Calu3 (cell line): ENCODE results near the gene TEPSIN. TPM values are rescaled to one million over a fixed set of nuclear protein-coding genes. Genes with fewer than 3 reads are reported as not detected.

Experiments
- Bru-seq: library from RNA; stranded (reverse); fragments of 400-500 nt; gene quantifications from one replicate; lab custom pipeline; 2021; lab: Mats Ljungman, UMichigan
- BruChase-seq, 2 experiments: library from RNA; stranded (reverse); fragments of 400-500 nt; gene quantifications; one replicate each; lab custom pipeline; 2021; lab: Mats Ljungman, UMichigan
- BruUV-seq: library from RNA; stranded (reverse); fragments of 400-500 nt; replicated peaks from 2 replicates; lab custom pipeline; 2021; lab: Mats Ljungman, UMichigan
- CTCF ChIA-PET: fragments of 300-600 bp; sonication (Branson Sonifier 250); formaldehyde crosslinking; loops from one replicate; lab custom pipeline; 2022; ENCODE audit warnings: antibody characterized with exemption; lab: Charles Lee
- DNase-seq: peaks from one replicate; pipeline ENCODE4 v3.0.0; 2022
- H3K27ac Mint-ChIP-seq: one replicate; pipeline ENCODE4 v1.8.0; 2022; ENCODE audit warnings: mixed read lengths; ENCODE audit not compliant: unreplicated experiment
- H3K27me3 Mint-ChIP-seq: one replicate; pipeline ENCODE4 v1.8.0; 2022; ENCODE audit warnings: mixed read lengths; ENCODE audit not compliant: unreplicated experiment
- H3K36me3 Mint-ChIP-seq: one replicate; pipeline ENCODE4 v1.8.0; 2022; ENCODE audit warnings: mild to moderate bottlenecking, moderate library complexity, mixed read lengths; ENCODE audit not compliant: insufficient read depth, unreplicated experiment
- H3K4me1 Mint-ChIP-seq: one replicate; pipeline ENCODE4 v1.8.0; 2022; ENCODE audit warnings: mild to moderate bottlenecking, low read depth, mixed read lengths; ENCODE audit not compliant: unreplicated experiment
- H3K4me3 Mint-ChIP-seq: one replicate; pipeline ENCODE4 v1.8.0; 2022; ENCODE audit warnings: mild to moderate bottlenecking, low read depth, moderate library complexity, mixed read lengths; ENCODE audit not compliant: unreplicated experiment
- H3K9me3 Mint-ChIP-seq: one replicate; pipeline ENCODE4 v1.8.0; 2022; ENCODE audit warnings: low read depth, mixed read lengths; ENCODE audit not compliant: unreplicated experiment
- intact Hi-C: fragments of 100-400 bp; cut with micrococcal nuclease; formaldehyde crosslinking; loops from one replicate; pipeline ENCODE4 v1.10.0; 2022; ENCODE audit not compliant: unreplicated experiment
- long read RNA-seq: library from polyadenylated mRNA; stranded (forward); transcript quantifications from one replicate; pipeline ENCODE4 v2.0.0, GENCODE V29; 2022
- total RNA-seq: library from RNA; stranded (reverse); gene quantifications from 2 replicates; pipeline ENCODE4 v1.2.3, GENCODE V29; 2022
- TF ChIP-seq, protein P1 (sequence below): fragments of 200-600 bp; IDR thresholded peaks from one replicate; pipeline ENCODE4 v1.8.0; 2022; ENCODE audit warnings: antibody characterized with exemption; ENCODE audit not compliant: unreplicated experiment

TEPSIN gene, protein sequence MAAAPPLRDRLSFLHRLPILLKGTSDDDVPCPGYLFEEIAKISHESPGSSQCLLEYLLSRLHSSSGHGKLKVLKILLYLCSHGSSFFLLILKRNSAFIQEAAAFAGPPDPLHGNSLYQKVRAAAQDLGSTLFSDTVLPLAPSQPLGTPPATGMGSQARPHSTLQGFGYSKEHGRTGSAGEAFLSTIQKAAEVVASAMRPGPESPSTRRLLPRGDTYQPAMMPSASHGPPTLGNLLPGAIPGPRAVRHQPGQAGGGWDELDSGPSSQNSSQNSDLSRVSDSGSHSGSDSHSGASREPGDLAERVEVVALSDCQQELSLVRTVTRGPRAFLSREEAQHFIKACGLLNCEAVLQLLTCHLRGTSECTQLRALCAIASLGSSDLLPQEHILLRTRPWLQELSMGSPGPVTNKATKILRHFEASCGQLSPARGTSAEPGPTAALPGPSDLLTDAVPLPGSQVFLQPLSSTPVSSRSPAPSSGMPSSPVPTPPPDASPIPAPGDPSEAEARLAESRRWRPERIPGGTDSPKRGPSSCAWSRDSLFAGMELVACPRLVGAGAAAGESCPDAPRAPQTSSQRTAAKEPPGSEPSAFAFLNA
- total RNA-seq (37.0 and 38.6 TPM in 2 replicates), Bru-seq, nascent RNA (percentile 46 among the genes with signal in this experiment), BruChase-seq, experiment 1, labeled RNA remaining after a 6-hour chase (percentile 56 among the genes with signal in this experiment), BruChase-seq, experiment 2, labeled RNA remaining after a 2-hour chase (percentile 63 among the genes with signal in this experiment)
- long read RNA-seq, partial matches to known transcripts: 6 of 15 reads
- long read RNA-seq, other reads (novel, unspliced or antisense): 7 of 15 reads

DNA sequence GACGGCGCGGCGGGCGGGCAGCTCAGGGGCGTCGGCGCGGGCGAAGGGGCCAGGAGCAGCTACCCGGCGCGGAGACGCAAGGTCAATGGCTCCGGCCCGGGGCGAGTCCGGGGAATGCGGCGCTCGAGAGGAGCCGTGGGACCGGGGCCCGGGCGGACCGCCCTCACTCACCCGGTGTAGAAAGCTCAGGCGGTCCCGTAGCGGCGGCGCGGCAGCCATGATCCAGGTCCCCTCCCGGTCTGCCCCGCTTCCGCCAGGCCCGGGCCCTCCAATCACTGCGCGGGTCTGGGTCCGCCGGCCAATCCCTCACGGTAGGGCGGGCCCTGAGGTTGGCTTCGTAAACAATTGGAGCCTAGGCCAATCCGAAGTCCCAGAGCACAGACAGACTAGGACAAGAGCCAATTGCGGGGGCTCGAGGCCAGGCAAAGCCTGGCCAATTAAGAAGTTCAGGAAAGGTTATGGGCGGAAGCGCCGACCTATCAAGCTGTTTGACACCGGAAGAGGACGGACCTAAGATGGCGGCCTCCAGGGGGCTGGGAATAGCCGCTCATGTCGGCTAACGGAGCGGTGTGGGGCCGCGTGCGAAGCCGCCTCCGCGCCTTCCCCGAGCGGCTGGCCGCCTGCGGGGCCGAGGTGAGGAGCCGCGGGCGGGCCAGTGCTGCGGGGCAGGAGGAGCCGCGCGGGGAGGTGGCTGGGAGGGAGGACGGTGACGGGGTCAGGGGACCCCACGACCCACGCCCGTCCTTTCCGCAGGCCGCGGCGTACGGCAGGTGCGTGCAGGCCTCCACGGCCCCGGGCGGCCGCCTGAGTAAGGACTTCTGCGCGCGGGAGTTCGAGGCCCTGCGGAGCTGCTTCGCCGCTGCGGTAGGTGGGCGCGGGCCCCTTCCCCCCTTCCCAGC is at the start of gene TEPSIN, which contains the start of gene NDUFAF8:
TSS of gene TEPSIN (minus strand) at position 241 of the 899 bp plus-strand sequence. CDS start at position 219, 22 bp downstream.
TSS of gene NDUFAF8 (plus strand) at position 504 of the 899 bp plus-strand sequence. CDS start at position 550, 46 bp downstream.
- CTCF ChIA-PET: interaction anchor here (0.5 to 1.4 kb wide), 7 partner anchors 9 to 262 kb away, joined by 3 to 9 read pairs (median 4); partner anchors contain the start of genes BAHCC1 and CEP131
- TF ChIP-seq, protein P1, sequence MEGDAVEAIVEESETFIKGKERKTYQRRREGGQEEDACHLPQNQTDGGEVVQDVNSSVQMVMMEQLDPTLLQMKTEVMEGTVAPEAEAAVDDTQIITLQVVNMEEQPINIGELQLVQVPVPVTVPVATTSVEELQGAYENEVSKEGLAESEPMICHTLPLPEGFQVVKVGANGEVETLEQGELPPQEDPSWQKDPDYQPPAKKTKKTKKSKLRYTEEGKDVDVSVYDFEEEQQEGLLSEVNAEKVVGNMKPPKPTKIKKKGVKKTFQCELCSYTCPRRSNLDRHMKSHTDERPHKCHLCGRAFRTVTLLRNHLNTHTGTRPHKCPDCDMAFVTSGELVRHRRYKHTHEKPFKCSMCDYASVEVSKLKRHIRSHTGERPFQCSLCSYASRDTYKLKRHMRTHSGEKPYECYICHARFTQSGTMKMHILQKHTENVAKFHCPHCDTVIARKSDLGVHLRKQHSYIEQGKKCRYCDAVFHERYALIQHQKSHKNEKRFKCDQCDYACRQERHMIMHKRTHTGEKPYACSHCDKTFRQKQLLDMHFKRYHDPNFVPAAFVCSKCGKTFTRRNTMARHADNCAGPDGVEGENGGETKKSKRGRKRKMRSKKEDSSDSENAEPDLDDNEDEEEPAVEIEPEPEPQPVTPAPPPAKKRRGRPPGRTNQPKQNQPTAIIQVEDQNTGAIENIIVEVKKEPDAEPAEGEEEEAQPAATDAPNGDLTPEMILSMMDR: no peak
- BruUV-seq: no TSS peak
- Mint-ChIP-seq H3K4me1 (peaks cover 14% of the 10 kb centered on the region), H3K9me3 (no peaks in the 10 kb centered on the region), H3K36me3 (peaks cover 66% of the 10 kb centered on the region), H3K4me3 (peak within 1 kb of the TSS; percentile 79), H3K27me3 (no peaks in the 10 kb centered on the region), H3K27ac (peak within 1 kb of the TSS; percentile 92)
- peak; percentile 97 for DNase-seq
- intact Hi-C loops: no loop called here

DNA sequence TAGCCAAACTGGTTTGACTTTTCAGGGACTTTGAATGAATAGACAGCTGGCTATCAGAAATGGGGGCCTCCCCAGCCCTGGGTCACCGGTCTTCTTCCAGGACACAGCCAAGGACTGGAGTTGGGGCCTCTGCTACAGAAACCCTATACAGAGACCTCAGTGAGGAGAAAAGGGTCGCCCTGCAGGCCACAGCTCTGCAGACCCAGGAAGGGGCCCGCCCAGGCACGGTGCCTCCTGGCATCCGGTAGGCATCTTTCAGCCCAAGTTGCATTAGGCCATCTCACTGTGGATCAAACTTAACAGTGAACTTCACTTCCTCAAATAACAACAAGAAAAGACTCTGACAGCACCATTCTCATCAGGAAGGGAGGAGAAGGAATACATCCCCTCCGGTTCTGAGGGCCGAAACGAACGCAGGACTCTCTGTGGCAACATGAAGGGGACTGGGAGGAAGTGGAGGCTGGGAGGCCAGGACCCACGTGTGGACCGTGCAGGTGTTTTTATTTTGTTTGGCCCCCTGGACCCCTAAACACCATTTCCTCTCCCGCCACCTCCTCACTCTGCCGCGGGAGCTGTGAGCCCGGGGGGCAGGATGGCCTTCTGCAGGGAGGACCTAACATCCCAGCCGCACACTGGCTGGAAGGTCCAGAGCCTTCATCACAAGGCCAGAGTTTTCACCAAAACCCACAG is 49.0 kb upstream of the TEPSIN start:
- CTCF ChIA-PET: no interaction called here
- TF ChIP-seq, protein P1: no peak
- Mint-ChIP-seq H3K4me1 (no peaks in the 10 kb centered on the region), H3K27ac (no peak overlapping the region), H3K9me3 (no peaks in the 10 kb centered on the region), H3K36me3 (peaks cover 30% of the 10 kb centered on the region), H3K27me3 (no peaks in the 10 kb centered on the region), H3K4me3 (no peak overlapping the region)
- intact Hi-C loops: no loop called here
- DNase-seq: no peak
- no TSS peak for BruUV-seq

DNA sequence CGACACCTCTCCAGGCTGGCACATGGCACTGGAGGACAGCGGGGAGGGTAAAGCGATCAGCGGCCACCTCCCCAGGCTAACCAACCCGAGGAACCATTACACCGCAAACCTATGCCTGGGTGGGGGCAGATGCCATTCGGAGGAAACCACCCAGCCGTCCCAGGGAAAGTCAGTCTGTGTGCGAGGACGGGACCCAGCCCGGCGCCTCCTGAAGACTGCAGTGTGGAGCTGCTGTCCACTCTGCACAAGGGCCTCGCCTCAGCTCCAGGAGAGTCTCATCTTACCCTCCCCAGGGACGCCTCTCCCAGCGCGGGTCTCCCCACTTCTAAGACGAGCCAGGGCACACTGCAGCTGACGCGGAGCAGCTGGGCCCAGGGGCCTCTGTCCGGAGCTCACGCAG is 48.3 kb upstream of the TEPSIN start:
- TF ChIP-seq, protein P1: no peak
- CTCF ChIA-PET: no interaction called here
- H3K27me3 Mint-ChIP-seq: no peaks in the 10 kb centered on the region
- no peak overlapping the region for H3K4me3 Mint-ChIP-seq
- no peak overlapping the region for H3K27ac Mint-ChIP-seq
- intact Hi-C loops: no loop called here
- BruUV-seq: no TSS peak
- no peaks in the 10 kb centered on the region for H3K9me3 Mint-ChIP-seq
- H3K36me3 Mint-ChIP-seq: peaks cover 30% of the 10 kb centered on the region
- H3K4me1 Mint-ChIP-seq: no peaks in the 10 kb centered on the region
- no peak for DNase-seq
